Hepatocyte (in vitro differentiated cells): ENCODE data around the gene SVBP.

ENCODE experiments used
- CTCF ChIP-seq: fragments of 200-600 bp; sonication (generic); IDR thresholded peaks from 2 replicates; pipeline ENCODE4 v1.5.1; 2016; ENCODE audit warnings: antibody characterized with exemption, mild to moderate bottlenecking; ENCODE audit not compliant: poor library complexity
- EZH2 ChIP-seq: fragments of 200-600 bp; sonication (generic); IDR thresholded peaks from 2 replicates; pipeline ENCODE4 v1.6.1; 2016; ENCODE audit warnings: antibody characterized with exemption, mild to moderate bottlenecking, borderline replicate concordance
- EZH2phosphoT487 ChIP-seq: fragments of 200-600 bp; sonication (generic); IDR thresholded peaks from one replicate; pipeline ENCODE4 v1.6.1; 2018; ENCODE audit warnings: antibody characterized with exemption, mild to moderate bottlenecking, low read depth, moderate library complexity; ENCODE audit not compliant: unreplicated experiment, severe bottlenecking

DNA sequence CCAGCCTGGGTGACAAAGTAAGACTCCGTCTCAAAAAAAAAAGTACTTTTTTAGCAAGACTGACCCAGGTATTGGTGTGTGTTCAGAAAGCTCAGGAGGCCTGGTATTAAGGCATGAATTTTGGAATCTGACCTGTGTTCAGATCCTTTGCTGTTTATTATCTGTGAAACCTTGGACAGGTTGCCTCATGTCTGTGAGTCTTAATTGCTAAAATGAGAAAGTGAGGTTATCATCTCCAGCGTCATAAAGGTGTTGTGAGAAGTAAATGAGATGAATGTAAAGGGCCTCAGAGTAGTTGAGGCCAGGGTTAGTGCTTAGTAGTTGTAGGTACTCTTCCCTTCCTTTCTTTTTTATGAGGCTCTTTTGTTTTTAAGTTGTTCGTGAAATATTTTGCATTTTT, 47.4 kb downstream of the SVBP start:
- TF ChIP-seq CTCF (no peak), EZH2 (no peak), EZH2phosphoT487 (no peak)
